ENCODE results near the gene BSN.
"Not testable (repeated sequence)": the region's sequence is repeated elsewhere in the genome, so short reads cannot be mapped to it uniquely, and the experiment has no call there.

BSN gene

DNA sequence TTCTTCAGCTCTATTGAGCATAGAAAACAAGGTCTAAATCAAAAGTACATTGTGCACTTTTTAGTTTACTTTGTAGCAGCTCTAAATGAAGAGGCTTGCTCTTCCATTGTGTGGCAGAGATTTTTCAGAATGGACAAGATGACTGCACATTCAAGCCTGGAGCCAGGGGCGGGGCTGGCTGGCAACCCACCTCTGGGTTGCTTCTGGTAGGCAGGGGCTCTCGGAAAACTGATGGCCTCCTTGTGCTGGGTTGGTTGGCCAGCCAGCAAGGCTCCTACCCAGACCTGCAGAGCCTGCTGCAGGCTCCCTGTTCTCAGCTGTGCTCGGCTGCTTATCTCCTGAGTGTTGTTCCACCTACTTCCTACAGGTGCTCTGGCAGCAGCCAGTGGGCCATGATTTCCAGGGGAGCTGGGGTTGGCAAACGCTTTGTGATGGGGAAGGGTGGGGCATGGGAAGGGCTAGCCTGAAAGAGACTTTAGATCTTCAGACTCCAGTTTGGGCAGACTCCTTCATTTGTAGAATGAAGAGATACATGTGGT, 8.8 kb downstream of the BSN start:
- no peaks in the 10 kb centered on the region for H3K4me1 Mint-ChIP-seq
- no peak overlapping the region for H3K4me3 Mint-ChIP-seq
- H3K27ac Mint-ChIP-seq = no peak overlapping the region
- ATAC-seq (no peak), DNase-seq (no peak)
- peaks cover 32% of the 10 kb centered on the region for H3K27me3 Mint-ChIP-seq
- no peaks in the 10 kb centered on the region for H3K9me3 Mint-ChIP-seq

DNA sequence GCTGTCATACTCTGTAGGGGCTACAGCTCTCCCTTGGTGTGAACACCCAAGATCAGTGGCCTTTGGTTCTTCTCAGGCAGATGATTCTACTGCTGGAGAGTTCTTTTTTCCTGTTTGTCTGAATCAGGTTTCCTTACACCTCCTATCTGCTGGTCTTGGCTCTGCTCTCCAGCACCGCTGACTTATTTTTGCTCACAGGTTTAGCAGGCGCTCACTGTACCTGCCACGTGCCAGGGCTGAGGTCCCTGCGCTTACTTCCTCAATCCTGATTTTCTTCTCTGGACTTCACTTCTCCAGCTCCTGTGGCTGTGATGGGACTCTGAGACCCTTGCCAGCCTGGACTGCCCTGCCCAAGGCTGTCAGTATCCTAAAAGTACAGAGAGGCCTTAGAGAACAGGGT, 9.5 kb downstream of the BSN start:
- no peaks in the 10 kb centered on the region for H3K4me1 Mint-ChIP-seq
- no peak overlapping the region for H3K4me3 Mint-ChIP-seq
- DNase-seq (no peak), ATAC-seq (no peak)
- peak overlapping the region in 1 of 2 donors; percentile 69 for H3K27ac Mint-ChIP-seq
- H3K27me3 Mint-ChIP-seq = peaks cover 25% of the 10 kb centered on the region
- H3K9me3 Mint-ChIP-seq = no peaks in the 10 kb centered on the region

DNA sequence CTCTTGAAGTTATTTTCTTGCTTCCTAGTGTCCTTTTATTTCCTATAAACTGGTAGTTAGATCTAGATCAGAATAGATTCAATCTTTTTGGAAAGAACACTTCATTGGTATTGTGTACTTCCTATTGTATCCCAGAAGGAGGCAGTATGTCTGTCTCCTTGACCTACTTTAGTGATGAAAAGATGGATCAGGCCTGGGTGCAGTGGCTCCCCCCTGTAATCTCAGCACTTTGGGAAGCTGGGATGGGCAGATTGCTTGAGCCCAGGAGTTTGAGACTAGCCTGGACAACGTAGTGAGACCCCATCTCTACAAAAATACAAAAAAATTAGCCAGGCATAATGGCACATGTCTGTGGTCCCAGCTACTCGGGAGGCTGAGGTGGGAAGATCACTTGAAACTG, 12.0 kb downstream of the BSN start:
- Mint-ChIP-seq H3K27me3 (peaks cover 8% of the 10 kb centered on the region), H3K4me3 (no peak overlapping the region), H3K9me3 (no peaks in the 10 kb centered on the region), H3K4me1 (no peaks in the 10 kb centered on the region), H3K27ac (no peak overlapping the region)
- no peak for DNase-seq
- no peak for ATAC-seq

DNA sequence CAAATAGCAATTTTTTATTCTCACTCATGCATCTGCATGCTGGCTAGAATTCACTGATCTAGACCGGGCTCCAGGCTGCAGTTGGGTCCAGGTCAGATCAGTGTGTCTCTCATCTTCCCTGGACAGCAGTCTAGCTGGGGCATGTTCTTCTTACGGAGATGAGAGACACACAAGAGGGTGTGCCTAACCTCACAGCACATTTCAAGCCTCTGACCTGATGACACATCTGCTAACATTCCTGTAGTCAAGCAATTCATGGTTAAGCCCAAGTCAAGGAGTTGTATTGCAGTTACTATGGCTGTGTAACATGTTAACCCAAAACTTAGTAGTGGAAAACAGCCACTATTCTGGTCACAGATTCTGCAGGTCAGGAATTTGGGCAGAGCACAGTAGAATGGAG, 13.1 kb downstream of the BSN start:
- Mint-ChIP-seq H3K27ac (peak overlapping the region in 1 of 2 donors; percentile 38), H3K4me1 (no peaks in the 10 kb centered on the region), H3K4me3 (no peak overlapping the region), H3K27me3 (peaks cover 1% of the 10 kb centered on the region), H3K9me3 (no peaks in the 10 kb centered on the region)
- no peak for ATAC-seq
- no peak for DNase-seq

DNA sequence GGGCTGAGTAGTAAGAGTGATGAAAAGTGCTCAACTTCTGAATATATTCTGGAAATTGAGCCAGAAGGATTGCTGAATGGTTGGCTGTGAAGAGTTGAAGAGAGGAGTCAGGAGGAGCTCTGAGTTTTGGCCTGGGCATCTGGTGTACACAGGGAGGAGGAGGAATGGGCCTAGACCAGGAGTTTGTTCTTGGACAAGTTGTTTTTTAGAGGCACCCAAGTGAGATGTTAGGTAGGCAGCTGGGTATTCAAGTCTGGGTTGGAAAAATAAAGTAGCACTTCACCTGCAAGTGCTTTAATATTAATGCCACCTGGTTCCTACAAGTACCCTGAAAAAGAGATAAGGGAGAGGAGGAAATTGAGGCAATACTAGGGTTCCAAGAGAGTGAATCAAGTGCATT, 14.7 kb downstream of the BSN start:
- DNase-seq (no peak), ATAC-seq (no peak)
- no peaks in the 10 kb centered on the region for H3K4me1 Mint-ChIP-seq
- no peaks in the 10 kb centered on the region for H3K27me3 Mint-ChIP-seq
- H3K27ac Mint-ChIP-seq = no peak overlapping the region
- H3K4me3 Mint-ChIP-seq = no peak overlapping the region
- H3K9me3 Mint-ChIP-seq = no peaks in the 10 kb centered on the region

DNA sequence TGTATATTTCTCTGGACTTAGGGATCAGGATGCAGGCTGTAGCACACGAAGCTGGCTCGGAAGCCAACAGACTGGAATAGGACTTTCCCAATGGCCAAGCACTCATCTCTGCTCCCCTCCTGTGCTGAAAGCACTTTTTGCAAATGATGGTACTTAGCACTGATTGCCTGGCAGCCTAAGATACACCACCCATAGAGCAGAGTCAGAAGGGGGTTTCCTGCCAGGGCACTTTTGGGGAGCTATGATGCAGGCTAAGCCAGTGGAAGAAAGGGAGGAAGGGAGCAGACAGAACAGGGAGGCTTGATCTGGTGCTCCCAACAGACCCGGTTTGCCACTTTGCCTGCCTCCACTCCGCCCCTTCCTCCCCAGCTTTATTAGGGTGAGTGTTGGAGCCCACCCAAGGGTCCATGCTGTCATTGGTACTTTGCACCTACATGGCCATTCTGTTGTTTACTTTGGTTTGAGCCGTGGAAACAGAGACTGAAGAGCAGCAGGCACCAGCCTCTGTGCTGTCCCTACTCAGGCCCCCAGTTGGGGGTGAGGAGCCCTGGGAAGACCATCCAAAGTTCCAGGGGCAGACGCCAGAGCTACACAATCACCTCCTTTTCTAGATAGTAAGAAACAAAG, 15.9 kb downstream of the BSN start:
- Mint-ChIP-seq H3K4me1 (no peaks in the 10 kb centered on the region), H3K9me3 (no peaks in the 10 kb centered on the region), H3K4me3 (no peak overlapping the region), H3K27me3 (no peaks in the 10 kb centered on the region), H3K27ac (no peak overlapping the region)
- DNase-seq = no peak
- no peak for ATAC-seq

DNA sequence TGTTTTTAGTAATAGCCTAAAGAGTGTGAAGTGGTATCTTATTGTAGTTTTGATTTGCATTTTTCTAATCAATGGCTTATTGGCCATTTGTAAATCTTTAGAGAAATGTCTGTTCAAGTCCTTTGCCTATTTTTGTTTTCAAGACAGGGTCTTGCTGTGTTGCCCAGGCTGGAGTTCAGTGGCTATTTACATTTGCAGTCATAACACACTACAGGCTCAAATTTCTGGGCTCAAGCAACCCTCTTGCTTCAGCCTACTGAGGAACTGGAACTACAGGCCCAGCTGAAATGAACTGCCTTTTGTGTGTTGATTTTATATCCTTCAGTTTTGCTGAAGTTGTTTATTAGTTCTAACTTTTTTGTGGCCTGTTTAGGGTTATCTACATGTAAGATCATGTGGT, 27.9 kb downstream of the BSN start:
- Mint-ChIP-seq H3K4me1 (no peaks in the 10 kb centered on the region), H3K27me3 (no peaks in the 10 kb centered on the region), H3K4me3 (no peak overlapping the region), H3K9me3 (no peaks in the 10 kb centered on the region), H3K27ac (no peak overlapping the region)
- ATAC-seq = no peak
- no peak for DNase-seq

DNA sequence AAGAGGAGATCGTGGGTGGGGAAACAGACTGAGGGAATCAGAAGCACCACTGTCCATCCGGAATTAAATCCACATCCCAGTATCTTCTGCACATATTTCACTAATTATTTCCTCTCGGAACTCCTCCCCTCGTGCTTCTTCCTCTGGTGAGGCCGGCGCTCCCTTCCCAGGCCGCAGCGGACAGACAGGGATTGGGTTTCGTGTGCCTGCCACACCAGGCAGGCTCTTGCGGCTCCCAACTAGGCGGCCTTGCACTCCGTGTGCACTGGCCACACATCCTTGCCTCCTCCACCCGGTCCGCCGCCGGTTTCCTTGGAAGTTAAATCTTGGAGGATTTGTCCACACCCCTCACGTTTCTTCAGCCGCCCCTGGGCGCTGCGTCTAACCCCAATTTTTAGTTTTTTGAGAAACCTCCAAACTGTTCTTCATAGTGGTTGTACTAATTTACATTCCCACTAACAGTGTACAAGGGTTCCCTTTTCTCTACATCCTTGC, 31.0 kb downstream of the BSN start:
- ATAC-seq, DNase-seq, H3K4me1 Mint-ChIP-seq, H3K9me3 Mint-ChIP-seq, H3K27ac Mint-ChIP-seq, H3K4me3 Mint-ChIP-seq, H3K27me3 Mint-ChIP-seq: not testable (repeated sequence)

DNA sequence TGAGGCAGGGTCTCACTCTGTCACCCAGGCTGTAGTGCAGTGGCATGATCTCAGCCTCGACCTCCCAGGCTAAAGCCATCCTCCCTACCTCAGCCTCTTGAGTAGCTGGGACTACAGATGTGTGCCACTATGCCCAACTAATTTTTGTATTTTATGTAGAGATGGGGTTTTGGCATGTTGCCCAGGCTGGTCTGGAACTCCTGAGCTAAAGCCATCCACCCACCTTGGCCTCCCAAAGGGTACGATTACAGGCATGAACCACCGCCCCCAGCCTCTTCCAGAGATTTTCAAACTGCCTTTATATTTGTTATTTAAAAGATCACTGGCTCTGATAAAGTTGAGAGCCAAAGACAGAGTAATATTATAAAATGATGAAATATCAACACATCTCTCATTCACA, 37.3 kb downstream of the BSN start:
- ATAC-seq = no peak
- Mint-ChIP-seq H3K27ac (no peak overlapping the region), H3K4me3 (no peak overlapping the region), H3K4me1 (no peaks in the 10 kb centered on the region), H3K9me3 (no peaks in the 10 kb centered on the region), H3K27me3 (no peaks in the 10 kb centered on the region)
- no peak for DNase-seq

DNA sequence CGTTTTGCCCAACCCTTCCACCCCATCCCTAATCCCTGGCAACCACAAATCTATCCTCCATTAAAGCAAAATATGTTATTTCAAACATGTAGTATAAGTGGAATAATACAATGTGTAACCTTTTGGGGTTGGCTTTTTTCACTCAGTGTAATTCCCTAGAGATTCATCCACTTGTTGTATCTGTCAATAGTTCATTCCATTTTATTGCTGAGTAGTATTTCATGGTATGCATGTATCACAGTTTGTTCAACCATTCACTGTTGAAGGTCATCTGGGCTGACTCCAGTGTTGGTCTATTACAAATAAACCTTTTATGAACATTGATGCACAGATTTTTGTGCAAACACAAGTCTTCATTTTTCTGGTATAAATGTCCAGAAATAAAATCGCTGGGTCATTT, 38.8 kb downstream of the BSN start:
- Mint-ChIP-seq H3K9me3 (no peaks in the 10 kb centered on the region), H3K4me3 (no peak overlapping the region), H3K4me1 (no peaks in the 10 kb centered on the region), H3K27me3 (no peaks in the 10 kb centered on the region), H3K27ac (no peak overlapping the region)
- ATAC-seq (no peak), DNase-seq (no peak)

DNA sequence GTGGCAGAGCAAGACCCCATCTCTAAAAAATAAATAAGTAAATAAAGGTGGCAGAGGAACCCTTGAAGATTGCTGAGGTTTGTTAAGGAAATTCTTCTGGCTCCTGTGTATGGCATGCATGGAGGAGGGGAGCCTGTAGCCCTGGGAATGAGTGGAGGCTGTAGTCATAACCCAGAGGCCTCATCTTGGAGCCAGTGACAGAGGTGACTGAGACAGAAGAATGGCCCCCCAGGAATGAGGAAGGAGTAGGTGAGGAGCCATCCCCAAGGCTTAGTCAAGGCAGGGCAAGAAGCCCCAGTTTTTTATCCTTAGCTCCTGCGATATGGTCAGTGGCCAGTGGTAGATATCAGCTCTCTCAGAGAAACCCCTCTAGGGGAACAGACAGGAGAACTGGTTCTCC, 46.5 kb downstream of the BSN start:
- Mint-ChIP-seq H3K4me3 (no peak overlapping the region), H3K9me3 (no peaks in the 10 kb centered on the region), H3K27me3 (no peaks in the 10 kb centered on the region), H3K4me1 (peaks cover 21% of the 10 kb centered on the region), H3K27ac (no peak overlapping the region)
- ATAC-seq = no peak
- DNase-seq = no peak

DNA sequence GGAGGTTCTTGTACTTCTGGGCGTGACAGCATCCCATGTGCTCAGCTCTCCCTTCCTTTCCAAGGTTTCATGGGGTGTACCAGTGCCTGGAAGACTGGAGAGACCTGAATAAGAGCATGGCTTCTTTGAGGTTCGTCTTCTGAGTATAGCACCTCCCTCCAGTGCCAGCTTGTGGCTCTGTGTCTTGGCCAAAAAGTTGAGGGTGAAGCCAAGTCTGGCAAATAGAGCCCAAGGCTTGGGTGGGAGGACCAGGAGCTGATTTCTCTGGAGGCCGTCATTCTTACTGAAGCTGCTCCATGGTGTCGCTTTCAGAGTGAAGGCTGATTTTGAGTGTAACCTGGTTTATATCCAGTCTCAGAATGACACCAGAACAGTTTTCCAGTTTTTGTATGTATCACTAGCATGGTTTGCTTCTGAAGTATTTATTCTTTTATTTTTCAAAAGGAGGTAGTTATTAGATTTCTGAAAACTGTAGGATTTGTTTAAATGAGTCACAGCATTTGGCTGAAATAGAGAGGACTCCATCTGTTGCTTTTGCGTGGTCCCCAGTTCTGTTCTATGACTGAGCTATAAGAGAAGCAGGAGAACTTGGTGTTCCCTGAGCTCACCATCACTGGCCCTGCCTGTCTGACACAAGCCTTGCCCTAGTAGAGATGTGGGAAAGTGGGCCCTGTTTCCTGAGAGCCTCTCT, 47.2 kb downstream of the BSN start:
- no peaks in the 10 kb centered on the region for H3K9me3 Mint-ChIP-seq
- H3K4me1 Mint-ChIP-seq = peaks cover 21% of the 10 kb centered on the region
- ATAC-seq (no peak), DNase-seq (no peak)
- no peak overlapping the region for H3K27ac Mint-ChIP-seq
- no peak overlapping the region for H3K4me3 Mint-ChIP-seq
- H3K27me3 Mint-ChIP-seq = no peaks in the 10 kb centered on the region

DNA sequence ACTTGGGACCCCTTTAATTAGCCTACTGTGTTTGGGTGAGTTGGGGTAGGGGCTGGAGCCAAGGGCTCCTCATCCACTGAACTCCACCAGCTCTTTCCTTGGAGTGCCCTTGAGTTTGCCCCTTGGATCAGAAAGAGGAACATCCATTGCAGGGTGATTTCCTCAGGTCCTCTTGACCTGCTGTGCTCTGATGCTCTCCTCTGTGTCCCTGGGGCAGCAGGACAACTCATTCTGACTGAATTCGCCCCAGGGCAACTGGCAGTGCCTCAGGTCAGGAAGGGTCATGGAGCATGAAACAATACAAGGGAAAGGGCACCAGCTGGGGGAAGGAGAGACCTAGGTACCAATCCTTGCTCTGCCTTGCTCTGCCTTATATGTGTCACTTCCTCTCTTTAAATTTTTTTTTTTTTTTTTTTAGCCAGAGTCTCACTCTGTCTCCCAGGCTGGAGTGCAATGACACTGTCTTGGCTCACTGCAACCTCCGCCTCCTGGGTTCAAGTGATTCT, 47.8 kb downstream of the BSN start:
- DNase-seq (no peak), ATAC-seq (no peak)
- no peak overlapping the region for H3K4me3 Mint-ChIP-seq
- peak overlapping the region in 1 of 2 donors; percentile 9 for H3K27ac Mint-ChIP-seq
- no peaks in the 10 kb centered on the region for H3K27me3 Mint-ChIP-seq
- no peaks in the 10 kb centered on the region for H3K9me3 Mint-ChIP-seq
- H3K4me1 Mint-ChIP-seq = peaks cover 21% of the 10 kb centered on the region

DNA sequence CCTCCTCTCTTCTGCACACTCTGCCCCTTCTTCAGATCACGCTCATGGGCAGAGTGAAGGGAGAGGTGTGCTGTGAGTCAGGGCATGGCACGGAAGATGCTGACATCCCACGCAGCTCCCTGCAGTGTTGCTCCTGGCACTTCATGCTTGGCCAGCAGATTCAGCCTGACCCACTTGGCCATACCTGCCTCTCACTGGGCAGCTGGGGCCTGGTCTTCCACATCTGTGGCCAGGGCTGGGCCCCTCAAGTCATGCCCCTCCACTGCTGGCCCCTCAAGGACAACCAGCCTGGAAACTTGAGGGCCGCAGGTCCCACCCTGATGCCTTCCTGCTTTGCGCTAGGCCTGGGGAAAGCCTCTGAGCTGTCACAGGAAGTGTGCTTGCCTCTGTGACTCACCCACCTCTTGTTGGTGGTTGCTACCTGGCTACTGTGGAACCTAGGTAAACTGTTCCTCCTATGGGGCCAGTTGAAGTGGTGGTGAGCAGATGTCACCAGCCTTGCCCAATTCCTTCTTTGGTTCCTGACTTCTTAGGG, 48.7 kb downstream of the BSN start:
- Mint-ChIP-seq H3K27me3 (no peaks in the 10 kb centered on the region), H3K4me1 (peaks cover 21% of the 10 kb centered on the region), H3K27ac (peak overlapping the region; percentile 35 to 88), H3K9me3 (no peaks in the 10 kb centered on the region), H3K4me3 (peak overlapping the region in 1 of 2 donors; percentile 27)
- peak; percentile 98 for ATAC-seq
- peak; percentile 53 to 64 for DNase-seq

DNA sequence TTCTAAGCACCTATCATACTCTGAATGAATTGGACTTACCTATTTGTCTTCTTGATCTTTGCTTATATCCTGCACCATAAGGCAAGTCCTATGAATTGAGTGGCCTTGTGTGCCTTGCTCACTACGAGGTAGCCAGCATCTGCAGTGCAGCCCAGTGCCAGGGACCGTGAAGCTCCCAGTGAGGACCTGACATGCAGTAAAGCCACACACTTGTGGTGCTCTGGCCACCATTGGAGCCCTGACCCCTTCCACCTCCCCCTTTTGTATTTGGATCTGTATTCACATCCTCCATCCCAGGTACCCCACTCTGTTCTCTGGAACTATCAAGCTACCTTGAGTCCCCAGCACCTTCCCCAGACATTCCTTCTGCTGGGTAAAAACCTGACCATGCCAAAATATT, 52.1 kb downstream of the BSN start:
- ATAC-seq (peak; percentile 20), DNase-seq (no peak)
- Mint-ChIP-seq H3K27me3 (no peaks in the 10 kb centered on the region), H3K4me3 (no peak overlapping the region), H3K4me1 (peaks cover 21% of the 10 kb centered on the region), H3K27ac (no peak overlapping the region), H3K9me3 (no peaks in the 10 kb centered on the region)

DNA sequence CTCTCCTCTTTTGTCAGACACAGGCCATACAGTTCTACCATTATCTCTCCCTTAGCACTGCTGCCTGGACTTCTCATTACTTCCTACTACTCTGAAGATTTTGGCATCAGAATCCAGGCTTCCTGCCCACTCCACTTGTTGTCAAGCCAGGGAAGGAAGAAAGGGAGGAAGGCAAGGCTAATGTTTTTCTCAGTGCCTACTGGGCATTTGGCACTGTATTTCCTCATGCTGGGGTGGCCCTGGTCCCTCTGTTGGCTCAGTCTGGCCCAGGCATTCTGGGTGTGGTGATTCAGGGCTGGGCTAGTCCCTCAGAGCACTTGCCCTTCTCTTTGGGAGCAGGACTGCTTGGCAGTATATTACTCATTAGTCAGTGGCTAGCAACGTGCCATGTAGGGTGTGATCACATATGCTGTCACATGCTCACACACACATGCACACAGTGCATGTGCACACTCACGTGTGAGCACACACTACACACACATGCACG, 52.9 kb downstream of the BSN start:
- H3K27ac Mint-ChIP-seq = no peak overlapping the region
- peaks cover 0 to 1% of the 10 kb centered on the region in 2 donors for H3K9me3 Mint-ChIP-seq
- H3K27me3 Mint-ChIP-seq = no peaks in the 10 kb centered on the region
- ATAC-seq (no peak), DNase-seq (no peak)
- H3K4me1 Mint-ChIP-seq = peaks cover 21% of the 10 kb centered on the region
- no peak overlapping the region for H3K4me3 Mint-ChIP-seq

Data from stimulated activated naive CD8-positive, alpha-beta T cell treated with anti-CD3 and anti-CD28 coated beads, Interleukin-15, amount 100 ng/mL, for 72 hours (primary cell).